ENCODE results near the gene TP53TG5.

The TP53TG5 gene

GRCh38 chr20:45378191-45378590 is at the start of gene TP53TG5:
TP53TG5 (minus strand) TSS chr20:45378325; CDS start chr20:45378236, 89 bp downstream.
- H3K4me3 Mint-ChIP-seq = no peak within 1 kb of the TSS
- no peaks in the 10 kb centered on the region for H3K9me3 Mint-ChIP-seq
- no peak within 1 kb of the TSS for H3K27ac Mint-ChIP-seq
- peaks cover 12% of the 10 kb centered on the region for H3K4me1 Mint-ChIP-seq
- DNase-seq (ENCODE audit: low spot score in 2 of 2) (peak in 1 of 2 donors; percentile 40), ATAC-seq (no peak)
- H3K36me3 Mint-ChIP-seq = peaks cover 9% of the 10 kb centered on the region

- Mint-ChIP-seq H3K36me3 (peaks cover 53% of the 10 kb centered on the region), H3K27ac (peak overlapping the region; percentile 27), H3K4me3 (no peak overlapping the region), H3K4me1 (peaks cover 7% of the 10 kb centered on the region), H3K9me3 (no peaks in the 10 kb centered on the region)
- ATAC-seq (no peak), DNase-seq (ENCODE audit: low spot score in 2 of 2) (no peak)
Measured at GRCh38 chr20:45427236-45428149, 49.4 kb upstream of the TP53TG5 start.

- ATAC-seq (no peak), DNase-seq (ENCODE audit: low spot score in 2 of 2) (no peak)
- H3K4me3 Mint-ChIP-seq = no peak overlapping the region
- peak overlapping the region; percentile 27 for H3K27ac Mint-ChIP-seq
- H3K4me1 Mint-ChIP-seq = no peaks in the 10 kb centered on the region
- H3K9me3 Mint-ChIP-seq = no peaks in the 10 kb centered on the region
- H3K36me3 Mint-ChIP-seq = peaks cover 62% of the 10 kb centered on the region
Measured at GRCh38 chr20:45426320-45427016, 48.3 kb upstream of the TP53TG5 start.

GRCh38 chr20:45425561-45425960 is 47.4 kb upstream of the TP53TG5 start:
- peaks cover 66% of the 10 kb centered on the region for H3K36me3 Mint-ChIP-seq
- H3K4me3 Mint-ChIP-seq = no peak overlapping the region
- no peak overlapping the region for H3K27ac Mint-ChIP-seq
- no peaks in the 10 kb centered on the region for H3K9me3 Mint-ChIP-seq
- peaks cover under 1% of the 10 kb centered on the region for H3K4me1 Mint-ChIP-seq
- DNase-seq (ENCODE audit: low spot score in 2 of 2) (no peak), ATAC-seq (no peak)

- peaks cover 20% of the 10 kb centered on the region for H3K4me1 Mint-ChIP-seq
- DNase-seq (ENCODE audit: low spot score in 2 of 2) (no peak), ATAC-seq (no peak)
- H3K36me3 Mint-ChIP-seq = peaks cover 84% of the 10 kb centered on the region
- H3K27ac Mint-ChIP-seq = peak overlapping the region; percentile 65
- H3K9me3 Mint-ChIP-seq = no peaks in the 10 kb centered on the region
- no peak overlapping the region for H3K4me3 Mint-ChIP-seq
Measured at GRCh38 chr20:45423700-45424099, 45.6 kb upstream of the TP53TG5 start.

GRCh38 chr20:45420125-45420524 is 42.0 kb upstream of the TP53TG5 start:
- Mint-ChIP-seq H3K9me3 (no peaks in the 10 kb centered on the region), H3K4me3 (no peak overlapping the region), H3K27ac (peak overlapping the region; percentile 98), H3K4me1 (peaks cover 51% of the 10 kb centered on the region), H3K36me3 (peaks cover 78% of the 10 kb centered on the region)
- ATAC-seq (no peak), DNase-seq (ENCODE audit: low spot score in 2 of 2) (no peak)

GRCh38 chr20:45419188-45420091 is 41.3 kb upstream of the TP53TG5 start:
- ATAC-seq (peak; percentile 89), DNase-seq (ENCODE audit: low spot score in 2 of 2) (peak in 1 of 2 donors; percentile 58)
- Mint-ChIP-seq H3K27ac (peak overlapping the region; percentile 98), H3K9me3 (no peaks in the 10 kb centered on the region), H3K4me1 (peaks cover 55% of the 10 kb centered on the region), H3K36me3 (peaks cover 72% of the 10 kb centered on the region), H3K4me3 (peak overlapping the region; percentile 55)

GRCh38 chr20:45416917-45417316 is 38.8 kb upstream of the TP53TG5 start:
- H3K27ac Mint-ChIP-seq = peak overlapping the region; percentile 98
- no peaks in the 10 kb centered on the region for H3K9me3 Mint-ChIP-seq
- H3K4me1 Mint-ChIP-seq = peaks cover 55% of the 10 kb centered on the region
- ATAC-seq (no peak), DNase-seq (ENCODE audit: low spot score in 2 of 2) (no peak)
- peak overlapping the region; percentile 93 for H3K4me3 Mint-ChIP-seq
- peaks cover 46% of the 10 kb centered on the region for H3K36me3 Mint-ChIP-seq

- peak; percentile 84 for ATAC-seq
- H3K4me1 Mint-ChIP-seq = peaks cover 55% of the 10 kb centered on the region
Measured at GRCh38 chr20:45415822-45416637, 37.9 kb upstream of the TP53TG5 start, which contains the start of gene PIGT. PIGT (plus strand) TSS chr20:45416141; CDS start chr20:45416157, 16 bp downstream.

GRCh38 chr20:45413479-45413878 is 35.4 kb upstream of the TP53TG5 start:
- no peak overlapping the region for H3K27ac Mint-ChIP-seq
- H3K36me3 Mint-ChIP-seq = peaks cover 14% of the 10 kb centered on the region
- H3K9me3 Mint-ChIP-seq = no peaks in the 10 kb centered on the region
- ATAC-seq = no peak
- H3K4me1 Mint-ChIP-seq = peaks cover 37% of the 10 kb centered on the region
- no peak overlapping the region for H3K4me3 Mint-ChIP-seq
- no peak for DNase-seq (ENCODE audit: low spot score in 2 of 2)

More at GRCh38 chr20:45415822-45416637, 37.9 kb upstream of the TP53TG5 start, which contains the start of gene PIGT:
- H3K36me3 Mint-ChIP-seq = peaks cover 38% of the 10 kb centered on the region
- H3K27ac Mint-ChIP-seq = peak within 1 kb of the TSS; percentile 98
- H3K9me3 Mint-ChIP-seq = no peaks in the 10 kb centered on the region
- DNase-seq (ENCODE audit: low spot score in 2 of 2) = peak; percentile 71 to 90
- H3K4me3 Mint-ChIP-seq = peak within 1 kb of the TSS; percentile 93

- DNase-seq (ENCODE audit: low spot score in 2 of 2) (no peak), ATAC-seq (no peak)
- H3K4me3 Mint-ChIP-seq = no peak overlapping the region
- H3K27ac Mint-ChIP-seq = peak overlapping the region; percentile 68
- no peaks in the 10 kb centered on the region for H3K9me3 Mint-ChIP-seq
- H3K4me1 Mint-ChIP-seq = peaks cover 34% of the 10 kb centered on the region
- H3K36me3 Mint-ChIP-seq = peaks cover 14% of the 10 kb centered on the region
Measured at GRCh38 chr20:45412653-45413052, 34.5 kb upstream of the TP53TG5 start.

- Mint-ChIP-seq H3K4me3 (no peak overlapping the region), H3K27ac (no peak overlapping the region)
- no peak for ATAC-seq
Measured at GRCh38 chr20:45410887-45411286, 32.8 kb upstream of the TP53TG5 start.

GRCh38 chr20:45409521-45410272 is 31.6 kb upstream of the TP53TG5 start:
- DNase-seq (ENCODE audit: low spot score in 2 of 2) = no peak
- Mint-ChIP-seq H3K9me3 (no peaks in the 10 kb centered on the region), H3K36me3 (no peaks in the 10 kb centered on the region), H3K27ac (no peak overlapping the region), H3K4me3 (no peak overlapping the region), H3K4me1 (peaks cover 23% of the 10 kb centered on the region)
- no peak for ATAC-seq

More at GRCh38 chr20:45410887-45411286, 32.8 kb upstream of the TP53TG5 start:
- Mint-ChIP-seq H3K36me3 (peaks cover 4% of the 10 kb centered on the region), H3K4me1 (peaks cover 25% of the 10 kb centered on the region), H3K9me3 (no peaks in the 10 kb centered on the region)
- no peak for DNase-seq (ENCODE audit: low spot score in 2 of 2)
